C4-2B (cell line): ENCODE results near the gene CCER1.

ENCODE experiments used
- CTCF ChIP-seq: fragments of 450-650 bp; conservative IDR thresholded peaks from 2 replicates; pipeline ENCODE4 v1.5.1; 2017; ENCODE audit warnings: mild to moderate bottlenecking
- ZFX ChIP-seq: fragments of 450-650 bp; IDR thresholded peaks from 2 replicates; pipeline ENCODE4 v1.6.1; 2017

- no peak for TF ChIP-seq CTCF
- TF ChIP-seq ZFX, result no peak
Measured at GRCh38 chr12:90943255-90943654, 11.7 kb downstream of the CCER1 start.
